T-helper 2 cell treated with Interferon-gamma antibody and Interleukin-4, amounts not matched to agents 5 μg/mL and 100 μg/mL, for 36 hours (primary cell): Measurements from ENCODE around the gene GARIN1A.

ENCODE experiments used
- DNase-seq: peaks from one replicate; pipeline ENCODE4 v3.0.0; 2021; ENCODE audit warnings: low spot score
- H3K27ac Mint-ChIP-seq: one replicate; pipeline ENCODE4 v1.8.0; 2021; ENCODE audit warnings: mild to moderate bottlenecking, mixed read lengths
- H3K27me3 Mint-ChIP-seq: one replicate; pipeline ENCODE4 v1.8.0; 2021; ENCODE audit warnings: low read depth, mixed read lengths
- H3K36me3 Mint-ChIP-seq: one replicate; pipeline ENCODE4 v1.8.0; 2021; ENCODE audit warnings: low read depth, mixed read lengths
- H3K4me1 Mint-ChIP-seq: one replicate; pipeline ENCODE4 v1.8.0; 2021; ENCODE audit warnings: low read depth, mixed read lengths
- H3K4me3 Mint-ChIP-seq: one replicate; pipeline ENCODE4 v1.8.0; 2022; ENCODE audit warnings: mild to moderate bottlenecking, moderate library complexity, mixed read lengths
- H3K9me3 Mint-ChIP-seq: one replicate; pipeline ENCODE4 v1.8.0; 2021; ENCODE audit warnings: mixed read lengths

GARIN1A gene

DNA sequence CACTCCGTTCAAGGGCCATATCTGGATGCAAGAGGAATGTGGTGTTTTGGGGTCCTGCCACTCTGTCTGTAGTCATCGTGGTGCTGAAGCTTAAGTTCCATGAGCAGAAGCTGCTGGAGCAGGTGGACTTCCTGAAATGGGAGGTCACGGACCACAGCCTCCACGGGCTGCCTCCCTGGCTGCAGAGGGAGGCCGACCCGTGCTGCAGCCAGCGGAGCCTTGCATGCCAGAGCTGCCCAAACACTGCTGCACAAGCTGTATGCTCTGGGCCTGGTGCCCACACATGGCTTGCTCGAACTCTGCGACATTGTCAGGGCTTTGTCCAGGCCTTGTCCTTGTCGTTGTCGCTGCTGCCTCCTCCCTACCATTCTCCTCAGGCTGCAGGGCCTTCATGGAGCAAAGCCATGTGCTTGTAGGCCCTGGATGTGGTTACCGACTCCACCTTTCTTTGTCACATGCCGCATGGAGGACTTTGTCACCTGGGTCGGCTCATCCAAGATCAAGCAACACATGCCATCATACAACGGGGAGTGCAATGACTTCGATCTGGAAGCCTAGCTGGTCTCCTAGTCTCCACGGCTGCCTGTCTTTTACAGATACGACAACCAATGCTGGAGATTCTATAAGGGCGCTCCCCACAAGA is 21.4 kb downstream of the GARIN1A start:
- Mint-ChIP-seq H3K4me1 (peaks cover 5% of the 10 kb centered on the region), H3K4me3 (no peak overlapping the region), H3K9me3 (no peaks in the 10 kb centered on the region), H3K36me3 (no peaks in the 10 kb centered on the region), H3K27ac (no peak overlapping the region), H3K27me3 (peaks cover 42% of the 10 kb centered on the region)
- DNase-seq, result no peak

DNA sequence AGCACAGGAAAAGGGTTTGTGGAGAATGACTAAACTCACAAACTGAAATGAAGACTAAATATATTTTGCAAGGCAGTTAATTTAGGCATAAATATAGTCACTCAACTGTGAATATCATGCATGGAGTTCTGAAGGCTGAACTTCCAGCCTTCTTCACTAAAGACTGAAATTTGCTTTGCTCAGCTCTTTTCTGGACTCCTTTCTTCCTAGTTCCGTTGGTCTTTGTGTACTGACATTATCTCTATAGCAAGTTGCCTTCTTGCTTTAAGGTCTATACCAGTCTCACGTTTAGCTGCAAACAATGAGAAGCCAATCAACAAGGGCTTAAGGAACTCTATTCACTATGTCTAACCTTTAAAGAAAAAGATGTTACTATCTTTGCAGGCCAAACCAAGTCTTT is 22.6 kb downstream of the GARIN1A start:
- Mint-ChIP-seq H3K9me3 (no peaks in the 10 kb centered on the region), H3K27ac (no peak overlapping the region), H3K4me3 (no peak overlapping the region), H3K27me3 (peaks cover 51% of the 10 kb centered on the region), H3K36me3 (no peaks in the 10 kb centered on the region), H3K4me1 (peaks cover 5% of the 10 kb centered on the region)
- no peak for DNase-seq

DNA sequence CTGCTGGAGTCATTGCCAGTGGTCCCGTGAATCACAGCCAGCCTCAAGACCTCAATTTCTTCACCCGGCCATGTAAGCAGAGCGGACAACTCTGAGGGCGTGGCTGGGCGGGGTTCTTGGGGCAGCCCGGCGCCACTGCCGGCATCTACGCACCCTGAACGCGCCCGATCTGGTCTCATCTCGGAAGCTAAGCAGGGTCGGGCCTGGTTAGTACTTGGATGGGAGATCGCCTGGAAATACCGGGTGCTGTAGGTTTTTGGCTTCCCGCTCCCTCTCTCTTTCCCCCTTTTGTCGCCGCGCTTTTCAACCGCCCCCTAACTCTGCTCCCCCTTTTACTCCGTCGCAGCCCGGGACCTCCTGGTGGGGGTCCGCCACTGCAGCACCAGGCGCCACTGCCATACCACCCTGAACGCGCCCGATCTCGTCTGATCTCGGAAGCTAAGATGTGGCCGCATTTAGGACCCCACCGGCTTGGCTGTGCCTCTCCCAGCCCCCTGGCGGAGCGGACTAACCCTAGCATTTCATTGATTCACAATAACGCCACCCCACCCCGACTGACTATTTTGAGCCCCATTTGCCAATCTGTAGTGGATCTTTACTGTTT is 25.3 kb downstream of the GARIN1A start:
- Mint-ChIP-seq H3K27me3 (peaks cover 59% of the 10 kb centered on the region), H3K36me3 (no peaks in the 10 kb centered on the region), H3K27ac (no peak overlapping the region), H3K4me3 (peak overlapping the region; percentile 85), H3K9me3 (no peaks in the 10 kb centered on the region), H3K4me1 (peaks cover 5% of the 10 kb centered on the region)
- DNase-seq, result peak; percentile 60

- Mint-ChIP-seq H3K4me3 (no peak overlapping the region), H3K27me3 (peaks cover 68% of the 10 kb centered on the region), H3K36me3 (no peaks in the 10 kb centered on the region), H3K27ac (no peak overlapping the region), H3K4me1 (peaks cover 5% of the 10 kb centered on the region), H3K9me3 (no peaks in the 10 kb centered on the region)
- DNase-seq, result no peak
These were observed 27.2 kb downstream of the GARIN1A start for GRCh38 chr7:128699196-128699712.

DNA sequence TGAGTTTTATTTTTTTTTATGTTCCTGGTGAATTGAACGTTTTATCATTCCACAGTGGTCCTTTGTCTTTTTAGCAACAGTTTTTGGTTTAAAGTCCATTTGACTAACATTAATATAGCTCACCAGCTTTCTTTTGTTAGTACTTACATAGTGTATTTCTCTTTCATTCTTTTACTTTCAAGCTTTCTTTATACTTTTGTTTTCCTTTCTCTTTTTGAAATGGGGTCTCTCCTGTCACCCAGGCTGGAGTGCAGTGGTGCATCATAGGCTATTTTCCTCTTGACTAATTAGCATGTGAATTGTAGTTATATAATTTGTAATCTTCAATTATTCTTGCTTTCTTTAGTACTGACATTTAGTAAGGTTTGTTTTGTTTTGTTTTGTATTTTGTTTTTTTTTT is 27.8 kb downstream of the GARIN1A start:
- no peaks in the 10 kb centered on the region for H3K36me3 Mint-ChIP-seq

GRCh38 chr7:128701062-128701785 is 29.1 kb downstream of the GARIN1A start:
- Mint-ChIP-seq H3K9me3 (no peaks in the 10 kb centered on the region), H3K36me3 (no peaks in the 10 kb centered on the region), H3K4me1 (peaks cover 5% of the 10 kb centered on the region), H3K27me3 (peaks cover 59% of the 10 kb centered on the region), H3K27ac (no peak overlapping the region), H3K4me3 (no peak overlapping the region)
- DNase-seq, result no peak

More for the DNA sequence above, 27.8 kb downstream of the GARIN1A start:
- DNase-seq, result no peak
- Mint-ChIP-seq H3K4me1 (peaks cover 5% of the 10 kb centered on the region), H3K4me3 (no peak overlapping the region), H3K27ac (no peak overlapping the region), H3K27me3 (peaks cover 68% of the 10 kb centered on the region), H3K9me3 (no peaks in the 10 kb centered on the region)

DNA sequence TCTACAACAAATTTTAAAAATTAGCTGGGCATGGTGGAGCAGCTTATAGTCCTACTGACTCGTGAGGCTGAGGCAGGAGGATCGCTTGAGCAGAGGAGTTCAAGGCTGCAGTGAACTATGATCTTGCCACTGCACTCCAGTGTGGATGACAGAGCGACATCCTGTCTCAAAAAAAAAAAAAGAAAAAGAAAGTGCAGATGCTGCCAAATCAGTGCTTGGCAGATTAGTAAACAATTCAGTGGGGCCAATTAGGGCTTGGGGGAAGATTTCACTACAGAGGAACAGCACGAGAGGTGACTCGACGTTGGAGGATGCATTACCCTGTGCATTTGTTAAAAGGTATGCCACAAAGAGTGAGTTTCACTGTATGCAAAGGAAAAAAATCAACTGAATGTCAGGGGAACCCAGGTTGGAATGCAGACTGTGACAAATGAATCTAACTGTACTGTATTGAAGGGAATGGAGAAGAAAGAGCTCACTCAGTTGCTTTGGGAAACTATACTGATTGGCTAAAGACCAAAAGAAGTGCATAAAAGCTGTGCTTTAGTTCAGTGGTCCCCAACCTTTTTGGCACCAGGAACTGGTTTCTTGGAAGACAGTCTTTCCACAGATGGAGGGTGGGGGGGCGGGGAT is 31.6 kb downstream of the GARIN1A start:
- Mint-ChIP-seq H3K36me3 (no peaks in the 10 kb centered on the region), H3K4me3 (no peak overlapping the region), H3K9me3 (no peaks in the 10 kb centered on the region), H3K27ac (no peak overlapping the region), H3K4me1 (no peaks in the 10 kb centered on the region), H3K27me3 (peaks cover 34% of the 10 kb centered on the region)
- no peak for DNase-seq

- Mint-ChIP-seq H3K9me3 (no peaks in the 10 kb centered on the region), H3K36me3 (no peaks in the 10 kb centered on the region), H3K4me3 (no peak overlapping the region), H3K4me1 (no peaks in the 10 kb centered on the region), H3K27ac (no peak overlapping the region), H3K27me3 (peaks cover 28% of the 10 kb centered on the region)
- no peak for DNase-seq
These were observed 33.8 kb downstream of the GARIN1A start for GRCh38 chr7:128705891-128706333.

DNA sequence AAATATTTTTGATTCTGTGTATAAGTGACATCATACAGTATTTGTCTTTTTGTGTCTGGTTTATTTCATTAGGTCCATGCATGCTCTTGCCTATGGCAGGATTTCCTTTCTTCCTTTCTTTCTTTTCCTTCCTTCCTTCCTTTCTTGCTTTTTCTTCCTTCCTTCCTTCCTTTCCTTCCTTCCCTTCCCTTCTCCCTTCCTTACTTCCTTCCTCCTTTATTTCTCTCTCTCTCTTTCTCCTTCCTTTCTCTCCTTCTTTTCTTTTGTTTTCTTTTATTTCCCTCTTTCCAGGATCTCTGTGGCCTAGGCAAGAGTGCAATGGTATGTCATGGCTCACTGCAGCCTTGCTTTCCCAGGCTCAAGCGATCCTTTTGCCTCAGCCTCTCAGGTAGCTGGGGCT is 35.7 kb downstream of the GARIN1A start:
- H3K4me3 Mint-ChIP-seq, result no peak overlapping the region
- no peaks in the 10 kb centered on the region for H3K4me1 Mint-ChIP-seq
- H3K27me3 Mint-ChIP-seq, result peaks cover 18% of the 10 kb centered on the region
- H3K27ac Mint-ChIP-seq, result no peak overlapping the region
- DNase-seq, result no peak
- no peaks in the 10 kb centered on the region for H3K36me3 Mint-ChIP-seq
- no peaks in the 10 kb centered on the region for H3K9me3 Mint-ChIP-seq

- H3K9me3 Mint-ChIP-seq, result no peaks in the 10 kb centered on the region
- no peak overlapping the region for H3K4me3 Mint-ChIP-seq
- H3K27ac Mint-ChIP-seq, result no peak overlapping the region
- DNase-seq, result no peak
- H3K4me1 Mint-ChIP-seq, result no peaks in the 10 kb centered on the region
- no peaks in the 10 kb centered on the region for H3K36me3 Mint-ChIP-seq
- H3K27me3 Mint-ChIP-seq, result peaks cover 16% of the 10 kb centered on the region
These were observed 36.1 kb downstream of the GARIN1A start for GRCh38 chr7:128708235-128708634.

- Mint-ChIP-seq H3K27me3 (peaks cover 10% of the 10 kb centered on the region), H3K9me3 (no peaks in the 10 kb centered on the region), H3K27ac (no peak overlapping the region), H3K4me1 (no peaks in the 10 kb centered on the region), H3K4me3 (no peak overlapping the region), H3K36me3 (no peaks in the 10 kb centered on the region)
- no peak for DNase-seq
These were observed 36.7 kb downstream of the GARIN1A start for GRCh38 chr7:128708824-128709223.

DNA sequence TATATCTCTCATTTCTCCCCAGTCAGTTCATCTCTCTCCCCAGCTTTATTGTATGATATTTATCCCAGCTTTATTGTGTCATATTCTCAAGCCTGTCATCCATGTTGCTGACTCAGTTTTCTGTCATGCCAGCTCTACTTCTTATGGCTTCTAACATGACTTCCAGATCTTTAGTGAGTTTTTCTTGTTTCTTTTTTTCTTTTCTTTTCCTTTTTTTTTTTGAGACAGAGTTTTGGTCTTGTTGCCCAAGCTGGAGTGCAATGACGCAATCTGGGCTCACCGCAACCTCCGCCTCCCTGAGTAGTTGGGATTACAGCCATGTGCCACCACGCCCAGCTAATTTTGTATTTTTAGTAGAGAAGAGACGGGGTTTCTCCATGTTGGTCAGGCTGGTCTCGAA is 38.4 kb downstream of the GARIN1A start:
- Mint-ChIP-seq H3K9me3 (no peaks in the 10 kb centered on the region), H3K36me3 (no peaks in the 10 kb centered on the region), H3K27me3 (peaks cover 9% of the 10 kb centered on the region), H3K27ac (no peak overlapping the region), H3K4me1 (no peaks in the 10 kb centered on the region), H3K4me3 (no peak overlapping the region)
- no peak for DNase-seq

GRCh38 chr7:128713794-128714193 is 41.7 kb downstream of the GARIN1A start:
- H3K27me3 Mint-ChIP-seq, result peaks cover 17% of the 10 kb centered on the region
- DNase-seq, result no peak
- no peaks in the 10 kb centered on the region for H3K9me3 Mint-ChIP-seq
- no peaks in the 10 kb centered on the region for H3K36me3 Mint-ChIP-seq
- H3K4me1 Mint-ChIP-seq, result no peaks in the 10 kb centered on the region
- H3K27ac Mint-ChIP-seq, result no peak overlapping the region
- no peak overlapping the region for H3K4me3 Mint-ChIP-seq
